Measurements from ENCODE around the gene DBX2.

DNA sequence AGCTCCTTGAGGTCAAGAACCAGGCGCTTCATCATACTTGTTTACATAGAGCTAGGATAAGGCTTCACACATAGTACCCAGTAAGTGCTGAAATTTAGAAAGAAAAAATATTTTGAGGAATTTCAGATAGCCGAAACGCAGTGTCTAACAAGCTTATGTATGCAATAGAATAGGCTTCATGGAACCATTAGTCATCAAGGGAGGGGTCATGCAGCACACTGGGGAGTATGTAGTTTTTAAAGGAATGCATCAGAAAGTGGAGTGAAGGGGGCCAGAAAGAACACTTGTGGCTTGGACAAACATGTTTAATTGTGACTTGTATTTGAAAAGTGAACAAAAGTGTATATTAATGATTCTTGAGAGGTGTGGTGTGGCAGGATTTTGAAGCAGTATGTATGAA, 38.1 kb downstream of the DBX2 start:
- no peak for TF ChIP-seq EZH2 (IDR thresholded peaks at IDR 0.05; ENCODE audit: borderline replicate concordance, insufficient read depth, low read depth, low read length, poor library complexity, severe bottlenecking)
- TF ChIP-seq, protein P1, sequence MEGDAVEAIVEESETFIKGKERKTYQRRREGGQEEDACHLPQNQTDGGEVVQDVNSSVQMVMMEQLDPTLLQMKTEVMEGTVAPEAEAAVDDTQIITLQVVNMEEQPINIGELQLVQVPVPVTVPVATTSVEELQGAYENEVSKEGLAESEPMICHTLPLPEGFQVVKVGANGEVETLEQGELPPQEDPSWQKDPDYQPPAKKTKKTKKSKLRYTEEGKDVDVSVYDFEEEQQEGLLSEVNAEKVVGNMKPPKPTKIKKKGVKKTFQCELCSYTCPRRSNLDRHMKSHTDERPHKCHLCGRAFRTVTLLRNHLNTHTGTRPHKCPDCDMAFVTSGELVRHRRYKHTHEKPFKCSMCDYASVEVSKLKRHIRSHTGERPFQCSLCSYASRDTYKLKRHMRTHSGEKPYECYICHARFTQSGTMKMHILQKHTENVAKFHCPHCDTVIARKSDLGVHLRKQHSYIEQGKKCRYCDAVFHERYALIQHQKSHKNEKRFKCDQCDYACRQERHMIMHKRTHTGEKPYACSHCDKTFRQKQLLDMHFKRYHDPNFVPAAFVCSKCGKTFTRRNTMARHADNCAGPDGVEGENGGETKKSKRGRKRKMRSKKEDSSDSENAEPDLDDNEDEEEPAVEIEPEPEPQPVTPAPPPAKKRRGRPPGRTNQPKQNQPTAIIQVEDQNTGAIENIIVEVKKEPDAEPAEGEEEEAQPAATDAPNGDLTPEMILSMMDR (IDR thresholded peaks at IDR 0.05), result no peak

Data from B cell (primary cell).